ENCODE data around the gene JAKMIP1.

GRCh38 chr4:6209921-6210320 is 9.6 kb upstream of the JAKMIP1 start:
- TF ChIP-seq ZNF274 (IDR thresholded peaks at IDR 0.05; ENCODE audit: low read depth, low read length): no peak
- no peak for TF ChIP-seq YY1 (IDR thresholded peaks at IDR 0.05; ENCODE audit: insufficient read depth, insufficient read length)
- no peak for TF ChIP-seq SUZ12 (IDR thresholded peaks at IDR 0.05; ENCODE audit: extremely low read depth, insufficient read depth, insufficient read length)

All from NT2/D1 (cell line).